Panc1 (cell line): Measurements from ENCODE around the gene LDLRAD4.

ENCODE experiments used
- SIN3A ChIP-seq: IDR thresholded peaks from 2 replicates; pipeline ENCODE4 v1.6.1; 2012; ENCODE audit warnings: low read depth, mild to moderate bottlenecking, low read length, moderate library complexity, borderline replicate concordance; ENCODE audit not compliant: insufficient read depth
- TF ChIP-seq, protein P1 (sequence below): fragments of 450-650 bp; IDR thresholded peaks from 2 replicates; pipeline ENCODE4 v1.5.1; 2017; ENCODE audit warnings: mild to moderate bottlenecking

DNA sequence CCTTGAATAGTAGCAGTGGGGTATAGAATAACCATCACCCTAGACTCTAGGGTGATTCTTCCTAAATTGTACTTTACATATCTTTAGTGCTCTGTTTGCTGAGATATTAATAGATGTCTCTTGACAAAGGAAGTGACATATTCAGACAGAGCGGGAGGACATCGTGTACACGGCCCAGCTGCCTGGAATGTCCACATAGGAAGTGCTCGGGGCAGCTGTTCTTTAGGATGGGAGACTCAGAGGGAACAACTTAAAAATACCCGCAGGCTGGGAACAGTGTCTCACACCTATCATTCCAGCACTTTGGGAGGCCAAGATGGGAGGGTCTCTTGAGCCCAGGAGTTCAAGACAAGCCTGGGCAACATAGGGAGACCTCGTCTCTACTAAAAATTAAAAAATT is 301.7 kb downstream of the LDLRAD4 start:
- TF ChIP-seq, protein P1, sequence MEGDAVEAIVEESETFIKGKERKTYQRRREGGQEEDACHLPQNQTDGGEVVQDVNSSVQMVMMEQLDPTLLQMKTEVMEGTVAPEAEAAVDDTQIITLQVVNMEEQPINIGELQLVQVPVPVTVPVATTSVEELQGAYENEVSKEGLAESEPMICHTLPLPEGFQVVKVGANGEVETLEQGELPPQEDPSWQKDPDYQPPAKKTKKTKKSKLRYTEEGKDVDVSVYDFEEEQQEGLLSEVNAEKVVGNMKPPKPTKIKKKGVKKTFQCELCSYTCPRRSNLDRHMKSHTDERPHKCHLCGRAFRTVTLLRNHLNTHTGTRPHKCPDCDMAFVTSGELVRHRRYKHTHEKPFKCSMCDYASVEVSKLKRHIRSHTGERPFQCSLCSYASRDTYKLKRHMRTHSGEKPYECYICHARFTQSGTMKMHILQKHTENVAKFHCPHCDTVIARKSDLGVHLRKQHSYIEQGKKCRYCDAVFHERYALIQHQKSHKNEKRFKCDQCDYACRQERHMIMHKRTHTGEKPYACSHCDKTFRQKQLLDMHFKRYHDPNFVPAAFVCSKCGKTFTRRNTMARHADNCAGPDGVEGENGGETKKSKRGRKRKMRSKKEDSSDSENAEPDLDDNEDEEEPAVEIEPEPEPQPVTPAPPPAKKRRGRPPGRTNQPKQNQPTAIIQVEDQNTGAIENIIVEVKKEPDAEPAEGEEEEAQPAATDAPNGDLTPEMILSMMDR, result no peak
- no peak for TF ChIP-seq SIN3A
